GM18508 (cell line): Measurements from ENCODE around the gene TMEM156.
"Not testable (repeated sequence)": the region's sequence is repeated elsewhere in the genome, so short reads cannot be mapped to it uniquely, and the experiment has no call there.

ENCODE experiments used
- ATAC-seq: cut with Tn5 transposase; IDR thresholded peaks from one replicate; pipeline ENCODE4 v1.9.1; 2021; ENCODE audit warnings: moderate number of reproducible peaks; ENCODE audit not compliant: insufficient read depth, unreplicated experiment

The TMEM156 gene

DNA sequence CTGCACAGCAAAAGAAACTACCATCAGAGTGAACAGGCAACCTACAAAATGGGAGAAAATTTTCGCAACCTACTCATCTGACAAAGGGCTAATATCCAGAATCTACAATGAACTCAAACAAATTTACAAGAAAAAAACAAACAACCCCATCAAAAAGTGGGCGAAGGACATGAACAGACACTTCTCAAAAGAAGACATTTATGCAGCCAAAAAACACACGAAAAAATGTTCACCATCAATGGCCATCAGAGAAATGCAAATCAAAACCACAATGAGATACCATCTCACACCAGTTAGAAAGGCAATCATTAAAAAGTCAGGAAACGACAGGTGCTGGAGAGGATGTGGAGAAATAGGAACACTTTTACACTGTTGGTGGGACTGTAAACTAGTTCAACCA is 30.2 kb downstream of the TMEM156 start:
- not testable (repeated sequence) for ATAC-seq

DNA sequence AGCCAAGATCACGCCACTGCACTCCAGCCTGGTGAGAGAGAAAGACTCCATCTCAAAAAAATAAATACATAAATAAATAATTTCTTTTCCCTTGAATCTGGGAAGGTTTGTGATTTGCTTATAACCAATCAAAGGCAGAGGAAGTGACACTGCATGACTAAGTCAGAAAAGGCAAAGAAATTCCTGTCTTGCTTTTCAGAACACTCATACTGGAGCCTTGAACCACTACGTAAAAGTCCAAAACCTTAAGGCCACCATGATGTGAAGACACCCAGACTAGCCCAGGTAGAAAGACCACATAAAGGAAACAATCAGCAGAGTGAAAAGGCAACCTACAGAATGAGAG is 36.6 kb downstream of the TMEM156 start:
- ATAC-seq, result no peak

DNA sequence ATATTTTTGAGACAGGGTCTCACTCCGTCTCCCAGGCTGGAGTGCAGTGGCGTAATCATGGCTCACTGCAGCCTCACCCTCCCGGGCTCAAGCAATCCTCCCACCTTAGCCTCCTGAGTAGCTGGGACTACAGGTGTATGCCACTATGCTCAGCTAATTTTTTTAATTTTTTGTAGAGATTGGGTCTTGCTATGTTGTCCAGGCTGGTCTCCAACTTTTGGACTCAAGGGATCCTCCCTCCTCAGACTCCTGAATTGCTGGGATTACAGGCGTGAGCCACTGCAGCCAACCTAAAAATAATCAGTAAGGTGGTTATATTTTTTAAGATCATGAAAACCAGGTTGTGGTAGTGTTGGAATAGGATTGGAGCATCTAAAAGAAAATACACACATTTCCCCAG is 38.1 kb downstream of the TMEM156 start:
- no peak for ATAC-seq

DNA sequence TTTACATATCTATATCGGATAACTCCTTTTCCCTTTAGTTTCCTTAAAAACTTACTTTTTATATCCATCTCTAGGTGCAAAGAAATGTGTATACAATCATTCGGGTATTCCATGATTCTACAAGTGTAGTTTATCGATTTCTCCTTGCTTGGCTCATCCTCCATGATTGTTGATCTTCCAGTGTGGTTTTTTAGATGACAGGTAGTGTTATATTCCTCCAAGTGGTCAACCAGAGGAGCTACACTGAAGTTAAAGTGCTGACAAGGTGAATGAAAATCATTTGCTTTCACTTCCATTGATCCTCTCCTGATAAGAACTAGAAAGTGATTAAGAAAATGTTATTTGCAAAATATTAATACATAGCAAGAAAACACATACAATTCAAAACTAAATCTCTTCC is 38.5 kb downstream of the TMEM156 start:
- ATAC-seq, result no peak

DNA sequence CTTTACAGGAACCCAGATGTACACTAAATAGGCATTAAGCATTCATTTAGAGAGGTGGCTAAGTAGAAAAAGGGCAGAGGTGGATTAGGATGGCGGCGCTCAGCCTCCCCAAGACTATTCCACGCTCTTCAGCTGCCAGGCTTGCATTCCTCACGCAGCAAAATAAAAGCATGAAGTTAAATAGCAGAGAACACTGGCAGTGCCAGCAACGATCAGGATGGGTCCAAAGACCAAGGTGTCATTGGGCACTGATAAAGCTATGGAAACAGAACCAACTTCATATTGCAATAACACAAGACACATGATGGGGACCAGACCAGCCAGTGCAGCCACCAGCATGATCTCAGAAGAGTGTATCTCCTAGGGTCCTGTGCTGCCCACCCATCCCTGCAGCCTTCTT is 42.0 kb downstream of the TMEM156 start:
- ATAC-seq, result no peak

DNA sequence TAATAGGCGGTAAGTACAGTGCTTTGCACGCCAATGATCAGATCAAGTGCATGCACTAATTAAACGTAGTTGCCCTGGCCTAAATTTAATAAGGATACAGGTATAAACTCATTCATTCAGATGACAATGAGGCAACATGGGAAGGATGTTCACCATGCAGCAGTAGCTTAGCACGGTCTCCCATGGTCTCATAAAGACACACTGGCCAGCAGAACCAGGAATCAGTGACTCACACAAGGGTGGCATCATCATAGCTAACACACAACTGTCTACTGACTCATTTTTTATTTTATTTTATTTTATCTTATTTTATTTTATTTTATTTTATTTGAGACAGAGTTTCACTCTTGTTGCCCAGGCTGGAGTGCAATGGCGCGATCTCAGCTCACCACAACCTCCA is 42.7 kb downstream of the TMEM156 start:
- ATAC-seq, result no peak

DNA sequence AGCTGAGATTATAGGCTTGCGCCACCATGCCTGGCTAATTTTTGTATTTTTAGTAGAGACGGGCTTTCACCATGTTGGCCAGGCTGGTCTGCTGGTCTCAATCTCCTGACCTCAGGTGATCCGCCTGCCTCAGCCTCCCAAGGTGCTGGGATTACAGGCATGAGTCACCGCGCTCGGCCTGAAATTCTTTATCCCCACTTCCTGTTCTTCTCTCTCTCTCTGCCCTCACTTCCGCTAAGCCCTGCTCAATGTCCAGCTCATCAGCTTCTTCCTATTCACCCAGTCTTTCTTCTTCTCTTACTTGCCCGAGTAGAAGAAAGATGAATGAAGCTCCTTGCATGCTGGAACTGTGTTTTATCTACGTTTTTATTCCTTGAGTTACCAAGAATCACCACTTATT is 43.9 kb downstream of the TMEM156 start:
- not testable (repeated sequence) for ATAC-seq

DNA sequence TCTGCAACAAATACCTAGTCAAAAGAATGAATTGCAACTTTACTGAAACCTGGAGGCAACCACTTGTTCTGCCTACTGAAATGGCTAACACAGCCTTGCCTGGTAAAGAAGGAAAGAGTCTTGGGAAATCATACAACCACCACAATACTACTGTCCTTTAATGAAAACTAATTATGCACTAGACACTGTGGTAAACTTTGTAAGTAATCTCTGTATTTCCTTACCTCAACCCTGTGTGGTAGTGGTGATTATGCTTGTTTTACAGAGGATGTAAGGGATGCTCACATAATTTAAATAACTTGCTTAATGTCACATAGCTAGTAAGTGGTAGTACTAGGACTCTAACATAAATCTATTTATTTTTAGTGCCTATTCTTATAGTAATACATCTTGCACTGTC is 44.7 kb downstream of the TMEM156 start:
- ATAC-seq, result no peak

DNA sequence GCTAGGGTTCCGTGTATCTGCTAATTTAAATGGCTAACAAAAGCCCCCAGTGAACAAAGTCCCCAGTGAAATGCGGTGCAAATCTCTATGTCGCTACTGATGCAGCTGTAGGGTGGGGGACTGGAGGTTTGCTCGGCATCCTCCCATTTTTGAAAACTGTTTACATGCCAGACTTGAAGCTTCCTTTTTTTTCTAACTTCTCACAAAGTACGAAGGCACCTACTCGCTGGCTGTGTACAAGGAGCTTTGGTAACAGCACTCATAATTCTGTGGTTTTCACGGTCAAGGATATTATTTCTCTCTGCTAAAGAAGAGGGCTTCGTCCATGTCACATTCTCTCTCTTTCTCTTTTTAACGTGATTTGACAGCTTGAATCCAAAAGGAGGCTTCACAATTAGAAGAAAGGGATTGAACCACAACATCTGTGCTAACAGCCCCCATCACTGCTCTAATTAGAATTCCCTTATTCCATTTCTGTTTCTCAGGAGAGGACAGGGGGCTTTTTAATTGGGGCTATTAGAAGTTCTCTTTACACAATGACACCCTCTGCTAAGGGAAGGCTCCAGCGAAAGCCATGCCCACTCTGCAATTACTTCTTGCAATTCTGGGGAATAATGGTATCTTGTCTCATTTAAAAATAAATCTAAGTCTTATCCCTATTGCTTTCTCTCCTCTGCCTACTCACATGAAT is 46.7 kb downstream of the TMEM156 start:
- ATAC-seq, result no peak

DNA sequence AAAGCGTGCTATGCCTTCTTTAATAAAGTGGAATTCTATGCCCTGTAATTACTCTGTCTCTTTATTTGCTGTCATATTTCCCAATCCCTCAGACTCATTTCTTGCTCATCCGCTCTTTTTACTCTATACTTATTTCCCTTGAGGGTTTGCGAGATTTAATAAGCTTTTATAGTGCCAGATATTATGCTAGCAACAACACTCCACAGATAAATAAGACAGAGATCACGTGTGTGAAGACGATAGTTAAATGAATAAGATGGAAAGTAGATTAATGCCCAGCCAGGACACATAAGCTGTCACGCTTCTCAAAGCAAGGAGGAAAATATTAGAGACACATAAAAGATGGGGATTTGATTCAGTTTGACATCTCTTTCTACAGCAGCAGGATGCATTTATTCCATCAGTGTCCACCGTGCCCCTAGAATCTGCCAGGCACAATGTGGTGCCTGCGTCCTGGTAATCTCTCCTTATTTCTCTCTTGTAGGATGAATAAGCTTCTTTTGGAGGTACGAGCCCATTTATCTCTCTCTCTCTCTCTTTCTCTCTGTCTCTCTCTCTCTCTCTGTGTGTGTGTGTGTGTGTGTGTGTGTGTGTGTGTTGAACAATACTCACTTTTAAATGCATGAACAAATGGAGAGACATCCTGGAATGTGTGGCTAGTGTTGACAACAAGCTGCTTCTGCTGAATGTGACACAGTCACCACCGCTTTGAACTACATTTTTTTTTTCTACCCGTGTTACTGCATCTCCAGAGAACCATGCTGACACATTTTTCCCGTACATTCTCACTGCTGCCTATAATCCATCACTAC is 48.2 kb downstream of the TMEM156 start:
- ATAC-seq, result no peak

DNA sequence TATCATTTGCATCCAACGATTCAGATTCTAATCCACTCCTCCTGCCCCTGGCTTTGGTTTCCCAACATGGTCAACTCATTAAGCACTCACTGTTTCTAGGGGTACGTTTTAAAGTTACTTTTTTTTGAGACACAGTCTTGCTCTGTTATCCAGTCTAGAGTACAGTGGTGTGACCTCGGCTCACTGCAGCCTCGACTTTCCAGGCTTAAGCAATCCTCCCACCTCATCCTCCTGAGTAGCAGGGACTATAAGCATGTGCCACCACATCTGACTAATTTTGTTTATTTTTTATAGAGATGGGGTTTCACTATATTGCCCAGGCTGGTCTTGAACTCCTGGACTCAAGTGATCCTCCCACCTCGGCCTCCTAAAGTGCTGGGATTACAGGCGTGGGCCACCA is 48.9 kb downstream of the TMEM156 start:
- ATAC-seq, result no peak

DNA sequence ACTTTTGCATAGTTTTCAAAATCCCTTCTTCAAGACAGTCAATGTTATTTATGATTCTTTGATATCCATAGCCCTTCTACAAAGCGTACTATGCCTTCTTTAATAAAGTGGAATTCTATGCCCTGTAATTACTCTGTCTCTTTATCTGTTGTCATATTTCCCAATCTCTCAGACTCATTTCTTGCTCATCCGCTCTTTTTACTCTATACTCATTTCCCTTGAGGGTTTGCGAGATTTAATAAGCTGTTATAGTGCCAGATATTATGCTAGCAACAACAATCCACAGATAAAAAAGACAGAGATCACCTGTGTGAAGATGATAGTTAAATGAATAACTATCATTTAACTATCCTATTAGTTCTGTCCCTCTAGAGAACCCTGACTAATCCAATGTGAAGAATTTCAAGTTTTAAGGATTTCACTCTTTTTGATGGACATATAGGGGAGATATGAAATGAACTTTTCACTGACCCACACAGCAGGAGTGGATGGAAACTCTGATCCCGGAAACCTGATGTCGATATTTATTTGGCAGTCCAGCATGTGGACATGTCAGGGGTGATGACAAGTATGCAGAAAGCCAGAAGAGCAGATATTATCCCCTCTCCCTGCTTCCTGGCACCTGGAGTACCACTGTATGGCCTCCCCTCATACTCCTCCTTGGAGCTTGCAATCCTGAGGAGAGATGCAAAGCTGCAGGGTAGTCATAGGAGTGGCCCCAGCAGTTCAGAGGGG is 49.7 kb downstream of the TMEM156 start:
- ATAC-seq, result no peak

DNA sequence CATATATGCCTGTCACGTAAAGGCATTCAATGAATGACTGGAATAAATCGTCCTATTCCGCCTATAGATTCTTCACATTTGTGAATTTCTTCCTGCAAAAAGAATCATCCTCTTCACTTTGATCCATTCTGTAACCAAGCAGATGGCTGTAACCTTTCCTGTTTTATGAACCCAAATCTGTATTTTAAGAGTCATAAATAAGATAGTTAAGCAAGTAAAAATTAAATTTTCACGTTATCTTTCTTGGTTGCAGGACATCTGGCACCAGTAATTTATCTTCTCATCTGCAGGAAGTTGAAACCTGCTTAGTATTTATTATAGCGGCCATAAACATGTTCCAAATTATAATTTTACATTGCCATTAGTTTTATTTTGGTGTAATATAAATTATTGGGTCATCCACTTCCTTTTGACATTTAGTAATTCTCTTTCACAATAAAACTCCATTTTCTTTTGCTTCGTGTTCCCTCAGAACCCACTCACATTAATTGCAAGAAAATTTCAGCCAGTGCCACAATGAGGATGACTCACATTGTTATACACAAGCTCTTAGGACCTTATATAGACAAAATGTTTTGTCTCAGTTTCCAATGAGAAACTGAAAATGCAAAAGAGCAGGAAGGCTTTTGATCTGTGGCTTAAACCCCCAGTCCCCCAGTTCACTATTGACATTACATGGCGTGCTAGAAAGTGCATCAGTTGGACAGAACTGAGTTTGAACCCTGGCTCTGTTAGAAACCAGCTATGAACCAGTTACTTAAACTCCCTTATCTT is 51.1 kb downstream of the TMEM156 start:
- ATAC-seq, result no peak

DNA sequence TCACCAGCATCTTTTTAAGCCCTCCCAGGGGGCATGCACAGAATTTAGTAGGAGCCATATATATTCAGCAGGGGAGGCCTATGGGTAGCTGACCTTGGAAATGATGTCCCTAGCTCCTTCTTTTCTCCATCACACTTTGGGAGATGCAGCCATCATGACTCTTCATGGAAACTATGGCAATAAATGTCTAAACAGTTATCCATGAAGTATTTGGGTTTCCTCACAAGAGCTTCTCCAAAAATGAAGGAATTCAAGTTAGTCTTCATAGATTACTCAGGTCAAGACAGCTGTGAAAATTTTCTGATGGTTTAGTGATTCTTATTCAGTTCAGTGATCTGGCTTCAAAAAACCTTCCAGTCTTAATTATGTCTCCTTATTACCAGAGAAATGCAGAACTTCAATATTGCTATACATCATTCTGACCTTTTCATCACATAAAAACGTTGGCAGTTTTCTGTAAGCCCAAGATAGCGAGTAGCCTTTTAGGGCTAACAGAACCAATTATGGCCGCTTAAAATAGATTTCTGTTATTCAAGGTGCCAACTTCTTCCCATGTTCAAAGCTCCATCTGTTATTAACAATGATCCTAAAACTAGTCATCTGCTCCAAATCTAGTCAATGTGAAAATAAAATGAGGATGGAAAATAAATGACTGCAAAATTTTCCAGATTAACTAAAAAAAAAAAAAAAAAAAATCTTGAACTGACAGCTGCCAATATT is 52.5 kb downstream of the TMEM156 start:
- no peak for ATAC-seq

DNA sequence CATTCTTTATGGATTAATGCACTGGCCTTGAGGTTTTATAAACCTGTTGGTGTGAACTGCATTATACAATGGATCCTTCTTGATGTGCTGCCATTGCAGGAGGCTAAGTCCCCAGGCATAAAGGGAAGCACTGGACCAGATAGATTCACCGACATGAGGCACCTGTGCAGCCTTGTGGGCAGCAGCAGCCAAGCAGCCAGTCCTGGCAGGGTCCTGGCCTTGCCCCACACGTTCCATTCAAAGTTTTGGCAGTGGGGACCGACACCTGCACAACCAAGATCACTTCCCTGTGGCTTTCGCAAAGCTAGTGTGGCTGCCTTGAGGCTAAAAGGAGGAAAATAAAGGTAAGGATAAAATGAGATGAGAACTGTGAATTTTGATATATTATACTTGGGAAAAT is 53.1 kb downstream of the TMEM156 start:
- no peak for ATAC-seq

DNA sequence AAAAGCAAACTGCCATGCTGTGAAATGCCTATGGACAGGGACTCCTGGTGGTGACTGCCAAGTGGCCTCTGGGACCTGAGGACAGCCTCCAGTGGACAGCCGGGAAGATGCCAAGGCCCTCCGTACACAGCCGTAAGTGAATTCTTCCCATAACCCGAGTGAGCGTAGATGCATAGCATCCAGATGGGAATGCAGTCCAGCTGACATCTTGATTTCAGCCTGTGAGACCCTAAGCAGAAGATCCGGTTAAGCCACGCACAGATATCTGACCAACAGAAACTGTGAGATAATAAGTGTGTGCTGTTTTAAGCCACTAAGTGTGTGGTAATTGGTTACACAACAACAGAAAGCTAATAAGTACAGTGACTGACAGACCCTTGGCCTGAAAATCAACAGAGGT is 55.9 kb downstream of the TMEM156 start:
- ATAC-seq, result no peak

DNA sequence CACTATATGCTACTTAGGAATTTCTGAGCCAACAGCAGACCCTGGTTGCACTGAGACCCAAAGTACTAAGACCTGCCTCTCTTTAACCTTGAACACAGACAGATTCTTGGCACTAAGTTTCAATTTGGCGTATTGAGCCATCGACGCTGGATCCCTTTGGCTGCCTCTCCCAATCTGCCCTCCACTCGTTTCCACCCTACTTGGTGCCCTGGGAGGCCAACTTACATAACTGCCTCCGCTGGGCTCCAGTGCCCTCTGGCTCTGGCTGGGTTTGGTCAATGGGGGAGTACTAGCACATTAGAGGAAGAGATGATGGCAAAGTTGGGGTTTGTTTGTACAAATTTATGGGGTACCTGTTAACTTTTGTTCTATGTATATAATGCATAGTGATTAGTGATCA is 63.5 kb downstream of the TMEM156 start:
- ATAC-seq, result no peak

DNA sequence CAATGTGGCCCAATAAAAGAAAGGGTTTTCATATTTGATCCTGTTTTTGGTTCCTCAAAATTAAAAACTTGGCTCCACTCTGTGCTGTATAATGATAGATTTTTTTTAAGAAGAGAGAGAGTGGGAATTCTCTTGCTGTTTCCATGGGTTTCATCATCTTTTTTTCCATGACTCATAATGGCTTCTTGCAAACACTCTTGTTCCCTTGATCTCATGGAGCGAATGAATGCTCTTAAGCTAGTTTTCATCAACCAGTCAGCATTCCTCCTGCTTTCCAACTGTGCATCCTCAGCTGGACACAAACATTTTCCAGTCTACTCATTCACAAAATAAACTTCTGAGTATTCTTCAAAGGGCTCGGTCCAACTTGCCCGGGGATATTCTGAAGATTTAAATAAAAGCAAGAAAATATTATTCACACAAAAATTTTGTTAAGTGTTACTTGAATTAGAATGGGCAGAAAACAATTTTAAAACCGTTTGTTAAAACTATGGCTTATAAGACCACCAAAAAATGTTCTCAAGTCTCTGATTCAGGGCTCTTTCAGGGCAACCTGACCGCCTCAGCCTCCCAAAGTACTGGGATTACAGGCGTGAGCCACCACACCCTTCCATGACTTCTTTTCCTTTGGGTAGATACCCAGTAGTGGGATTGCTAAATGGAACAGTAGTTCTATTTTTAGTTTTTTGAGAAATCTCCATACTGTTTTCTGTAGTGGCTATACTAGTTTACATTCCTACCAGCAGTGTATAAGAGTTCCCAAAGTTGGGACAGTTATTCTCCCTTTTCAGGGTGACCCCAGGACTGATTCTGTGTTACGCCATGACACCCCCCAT is 64.7 kb downstream of the TMEM156 start:
- ATAC-seq, result no peak

DNA sequence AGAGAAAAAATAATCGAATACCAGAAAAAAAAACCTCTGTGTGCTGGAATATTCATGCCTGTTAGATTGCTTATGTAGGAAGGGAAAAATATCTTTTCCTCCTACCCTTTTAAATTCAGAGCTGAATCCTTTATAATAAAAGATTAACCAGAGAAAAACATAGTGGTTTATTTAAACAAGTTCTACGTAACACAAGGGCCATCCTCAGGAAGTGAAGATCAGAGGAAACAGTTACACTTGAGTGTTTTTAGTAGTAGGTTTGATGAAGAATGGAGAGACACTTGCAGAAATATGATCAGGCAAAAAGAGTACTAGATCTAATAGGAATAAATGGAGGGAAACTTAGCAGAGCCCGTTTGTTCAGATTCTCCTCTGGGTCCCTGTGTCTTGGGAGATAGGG is 66.3 kb downstream of the TMEM156 start:
- no peak for ATAC-seq
